Fibroblast of the aortic adventitia (primary cell): ENCODE results near the gene ANKRD50. TPM values are rescaled to one million over a fixed set of nuclear protein-coding genes. Genes with fewer than 3 reads are reported as not detected.

Experiments used
- DNase-seq: peaks from one replicate; pipeline ENCODE4 v3.0.0-alpha.2; 2010; ENCODE audit warnings: low read depth
- H3K4me3 ChIP-seq: 2 replicates; pipeline ENCODE4 v1.5.1; 2011; ENCODE audit warnings: low read depth, mild to moderate bottlenecking, control low read depth, low read length, moderate library complexity
- CTCF ChIP-seq: IDR thresholded peaks from 2 replicates; pipeline ENCODE4 v1.5.1; 2011; ENCODE audit warnings: mild to moderate bottlenecking, low read length, control low read depth, inconsistent platforms; ENCODE audit not compliant: insufficient read depth
- total RNA-seq: library from RNA; depleted of rRNA; stranded (reverse); fragments of >200 nt; gene quantifications from 2 replicates; pipeline ENCODE4 v1.2.3, GENCODE V29; 2012; ENCODE audit warnings: low replicate concordance

The ANKRD50 gene
- total RNA-seq, 1 donor, result 23.4 TPM

- TF ChIP-seq CTCF, result no peak
- no peak overlapping the region for H3K4me3 ChIP-seq
- no peak for DNase-seq
These were observed 16.4 kb downstream of the ANKRD50 start for GRCh38 chr4:124696182-124696581.

GRCh38 chr4:124694946-124695598 is 17.5 kb downstream of the ANKRD50 start:
- TF ChIP-seq CTCF, result no peak
- no peak overlapping the region for H3K4me3 ChIP-seq
- DNase-seq, result peak; percentile 68

GRCh38 chr4:124694306-124694705 is 18.2 kb downstream of the ANKRD50 start:
- no peak for DNase-seq
- no peak overlapping the region for H3K4me3 ChIP-seq
- TF ChIP-seq CTCF, result no peak

GRCh38 chr4:124691801-124692200 is 20.7 kb downstream of the ANKRD50 start:
- no peak overlapping the region for H3K4me3 ChIP-seq
- no peak for DNase-seq
- TF ChIP-seq CTCF, result no peak

GRCh38 chr4:124686279-124686678 is 26.3 kb downstream of the ANKRD50 start:
- H3K4me3 ChIP-seq, result no peak overlapping the region
- no peak for DNase-seq
- TF ChIP-seq CTCF, result no peak

- H3K4me3 ChIP-seq, result no peak overlapping the region
- DNase-seq, result no peak
- TF ChIP-seq CTCF, result no peak
These were observed 26.7 kb downstream of the ANKRD50 start for GRCh38 chr4:124685851-124686250.

- DNase-seq, result no peak
- H3K4me3 ChIP-seq, result no peak overlapping the region
These were observed 28.2 kb downstream of the ANKRD50 start for GRCh38 chr4:124684301-124684700.

More at GRCh38 chr4:124684301-124684700, 28.2 kb downstream of the ANKRD50 start:
- TF ChIP-seq CTCF, result no peak
